Tibial nerve (tissue), 4 donors: ENCODE data around the gene NEURL4. TPM values are rescaled to one million over a fixed set of nuclear protein-coding genes. Genes with fewer than 3 reads are reported as not detected.

Source experiments
- DNase-seq, 2 donors: peaks; one replicate each; pipeline ENCODE4 v3.0.0-alpha.2; 2019; ENCODE audit warnings: low spot score in 2 of 2
- H3K27ac ChIP-seq, 4 donors: fragments of 200-600 bp; sonication (generic) in 3 of 4; one replicate each; pipeline ENCODE4 v1.5.1; 2017 to 2019; ENCODE audit warnings: mild to moderate bottlenecking in 1 of 4
- H3K27me3 ChIP-seq, 2 donors: fragments of 200-600 bp; sonication (generic) in 1 of 2; one replicate each; pipeline versions ENCODE4 v1.5.1 to v1.6.0; 2017 to 2019
- H3K36me3 ChIP-seq, 3 donors: fragments of 200-600 bp; sonication (generic); one replicate each; pipeline ENCODE4 v1.5.1; 2018 to 2019
- H3K4me1 ChIP-seq, 4 donors: fragments of 200-600 bp; sonication (generic) in 3 of 4; one replicate each; pipeline ENCODE4 v1.5.1; 2017 to 2019
- H3K4me3 ChIP-seq, 4 donors: fragments of 200-600 bp; sonication (generic) in 3 of 4; one replicate each; pipeline ENCODE4 v1.5.1; 2017 to 2019; ENCODE audit warnings: mild to moderate bottlenecking in 1 of 4, moderate library complexity in 1 of 4
- H3K9me3 ChIP-seq, 4 donors: fragments of 200-600 bp; sonication (generic) in 3 of 4; one replicate each; pipeline ENCODE4 v1.5.1; 2017 to 2019
- EP300 ChIP-seq, 2 donors: sonication (generic); formaldehyde crosslinking; IDR thresholded peaks; one replicate each; pipeline ENCODE4 v1.6.1; 2017; ENCODE audit warnings: antibody characterized with exemption in 2 of 2, mild to moderate bottlenecking in 1 of 2
- POLR2A ChIP-seq, 2 donors: fragments of 450-650 bp; IDR thresholded peaks; one replicate each; pipeline ENCODE4 v1.6.1; 2017; ENCODE audit warnings: antibody characterized with exemption in 2 of 2, mild to moderate bottlenecking in 2 of 2, moderate library complexity in 2 of 2
- WGBS, 2 donors: methylation state at CpG; one replicate each; pipeline ENCODE4 v1.1.5; 2018; 5-methylcytosine and 5-hydroxymethylcytosine counted together
- small RNA-seq: library from RNA; depleted of rRNA; stranded (forward); fragments of <200 nt; gene quantifications from one replicate; pipeline ENCODE3, GENCODE V24; 2016
- total RNA-seq, 4 donors: library from RNA; depleted of rRNA; stranded (reverse); fragments of >200 nt; gene quantifications; one replicate each; pipeline ENCODE4 v1.1.0, GENCODE V29; 2016
- TF ChIP-seq, protein P1 (sequence below), 5 experiments: fragments of 200-600 bp in 3 of 5; fragments of 450-650 bp in 2 of 5; sonication (generic) in 3 of 5; IDR thresholded peaks; one replicate each; pipeline ENCODE4 v1.5.1; 2016 to 2019; ENCODE audit warnings: antibody characterized with exemption in 5 of 5, mild to moderate bottlenecking in 3 of 5, moderate library complexity in 2 of 5

Gene NEURL4
- total RNA-seq, 4 donors from 2014 or later: 16.2 to 40.2 (median 27.5) TPM

DNA sequence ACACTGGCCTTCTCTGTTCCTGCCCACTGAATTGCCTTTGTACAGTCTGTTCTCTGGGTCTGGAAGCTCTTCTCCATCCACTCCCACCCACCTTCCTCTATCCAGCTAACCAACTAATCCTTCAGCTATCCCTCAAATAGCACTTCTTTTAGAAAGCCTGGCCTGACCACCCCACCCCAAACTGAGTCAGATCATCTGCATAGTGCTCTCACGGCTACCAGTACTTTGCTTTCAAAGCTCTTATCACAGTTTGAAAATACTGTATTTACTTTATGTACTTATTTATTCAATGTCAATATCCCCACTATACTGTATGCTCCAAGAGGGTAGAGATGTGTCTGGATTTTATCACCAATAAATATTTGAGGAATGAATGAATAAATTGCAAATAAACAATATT, 62.4 kb downstream of the NEURL4 start:
- H3K27me3 ChIP-seq: peaks cover 0 to 39% of the 10 kb centered on the region in 2 donors
- DNase-seq: no peak
- TF ChIP-seq EP300 (IDR thresholded peaks at IDR 0.05) (no peak), POLR2A (IDR thresholded peaks at IDR 0.05) (no peak)
- TF ChIP-seq, protein P1, sequence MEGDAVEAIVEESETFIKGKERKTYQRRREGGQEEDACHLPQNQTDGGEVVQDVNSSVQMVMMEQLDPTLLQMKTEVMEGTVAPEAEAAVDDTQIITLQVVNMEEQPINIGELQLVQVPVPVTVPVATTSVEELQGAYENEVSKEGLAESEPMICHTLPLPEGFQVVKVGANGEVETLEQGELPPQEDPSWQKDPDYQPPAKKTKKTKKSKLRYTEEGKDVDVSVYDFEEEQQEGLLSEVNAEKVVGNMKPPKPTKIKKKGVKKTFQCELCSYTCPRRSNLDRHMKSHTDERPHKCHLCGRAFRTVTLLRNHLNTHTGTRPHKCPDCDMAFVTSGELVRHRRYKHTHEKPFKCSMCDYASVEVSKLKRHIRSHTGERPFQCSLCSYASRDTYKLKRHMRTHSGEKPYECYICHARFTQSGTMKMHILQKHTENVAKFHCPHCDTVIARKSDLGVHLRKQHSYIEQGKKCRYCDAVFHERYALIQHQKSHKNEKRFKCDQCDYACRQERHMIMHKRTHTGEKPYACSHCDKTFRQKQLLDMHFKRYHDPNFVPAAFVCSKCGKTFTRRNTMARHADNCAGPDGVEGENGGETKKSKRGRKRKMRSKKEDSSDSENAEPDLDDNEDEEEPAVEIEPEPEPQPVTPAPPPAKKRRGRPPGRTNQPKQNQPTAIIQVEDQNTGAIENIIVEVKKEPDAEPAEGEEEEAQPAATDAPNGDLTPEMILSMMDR (IDR thresholded peaks at IDR 0.05): no peak
- no peak overlapping the region for H3K4me3 ChIP-seq
- peaks cover 0 to 21% (median 4%) of the 10 kb centered on the region in 4 donors for H3K4me1 ChIP-seq
- no peak overlapping the region for H3K27ac ChIP-seq
- no peaks in the 10 kb centered on the region for H3K9me3 ChIP-seq
- 38 to 42% methylated on average over 1 of the region's 1 CpG for WGBS, 2 donors
- H3K36me3 ChIP-seq: no peaks in the 10 kb centered on the region

Small RNAs within 50 kb of the gene (small RNA-seq; reads per million reads assigned to genes)
- not detected for gene AC026954.2
- gene RF00019: not detected

Other genes starting within 250 kb of the NEURL4 start
- 10 to 100 TPM in 2 of 4 donors, 1 to 10 TPM in 2; 2.2 to 19.8 (median 10.3) TPM for gene CLEC10A, start 249.1 kb downstream of the NEURL4 start, total RNA-seq
- gene ASGR2, start 214.5 kb downstream of the NEURL4 start, total RNA-seq: under 1 TPM in 1 of 4 donors, not detected in 3; 0.60 TPM
- gene ASGR1, start 150.0 kb downstream of the NEURL4 start, total RNA-seq: 1 to 10 TPM in 1 of 4 donors, under 1 TPM in 2, not detected in 1; 0.21 to 1.5 (median 0.59) TPM
- 10 to 100 TPM in 3 of 4 donors, 1 to 10 TPM in 1; 7.3 to 22.8 (median 16.1) TPM for gene DLG4, start 109.5 kb downstream of the NEURL4 start, total RNA-seq
- gene ACADVL, start 109.4 kb downstream of the NEURL4 start, total RNA-seq: 100 to 1,000 TPM; 565 to 850 (median 599) TPM
- gene DVL2, start 94.8 kb downstream of the NEURL4 start, total RNA-seq: 10 to 100 TPM; 41.4 to 51.2 (median 46.7) TPM
- gene PHF23, start 89.9 kb downstream of the NEURL4 start, total RNA-seq: 10 to 100 TPM; 20.3 to 29.7 (median 23.3) TPM
- gene GABARAP, start 86.9 kb downstream of the NEURL4 start, total RNA-seq: 100 to 1,000 TPM; 402 to 515 (median 456) TPM
- gene CTDNEP1, start 77.6 kb downstream of the NEURL4 start, total RNA-seq: 10 to 100 TPM; 38.5 to 82.2 (median 65.9) TPM
- gene ELP5, start 77.1 kb downstream of the NEURL4 start, total RNA-seq: 10 to 100 TPM; 21.9 to 28.7 (median 25.0) TPM
- gene CLDN7, start 66.9 kb downstream of the NEURL4 start, total RNA-seq: 1 to 10 TPM in 3 of 4 donors, not detected in 1; 2.0 to 5.9 (median 2.4) TPM
- 10 to 100 TPM in 1 of 4 donors, 1 to 10 TPM in 3; 5.2 to 20.1 (median 6.2) TPM for gene SLC2A4, start 47.6 kb downstream of the NEURL4 start, total RNA-seq
- gene YBX2, start 34.7 kb downstream of the NEURL4 start, total RNA-seq: 1 to 10 TPM in 1 of 4 donors, under 1 TPM in 3; under 0.01 to 2.1 (median 0.52) TPM
- 100 to 1,000 TPM; 106 to 278 (median 132) TPM for gene EIF5A, start 21.7 kb downstream of the NEURL4 start, total RNA-seq
- 100 to 1,000 TPM in 1 of 4 donors, 10 to 100 TPM in 3; 36.1 to 108 (median 57.3) TPM for gene GPS2, start 14.0 kb downstream of the NEURL4 start, total RNA-seq
- 10 to 100 TPM in 3 of 4 donors, 1 to 10 TPM in 1; 8.1 to 33.1 (median 11.2) TPM for gene ACAP1, start 7.2 kb upstream of the NEURL4 start, total RNA-seq
- gene KCTD11, start 22.8 kb upstream of the NEURL4 start, total RNA-seq: 10 to 100 TPM; 25.3 to 35.4 (median 28.7) TPM
- not detected for gene TMEM95, start 25.8 kb upstream of the NEURL4 start, total RNA-seq
- 1 to 10 TPM; 2.4 to 9.8 (median 6.0) TPM for gene TNK1, start 51.8 kb upstream of the NEURL4 start, total RNA-seq
- 10 to 100 TPM; 28.7 to 55.5 (median 42.9) TPM for gene PLSCR3, start 65.2 kb upstream of the NEURL4 start, total RNA-seq
- gene TMEM256, start 74.8 kb upstream of the NEURL4 start, total RNA-seq: 100 to 1,000 TPM in 2 of 4 donors, 10 to 100 TPM in 2; 88.3 to 121 (median 103) TPM
- gene NLGN2, start 78.5 kb upstream of the NEURL4 start, total RNA-seq: 10 to 100 TPM; 14.4 to 32.4 (median 23.9) TPM
- gene SPEM1, start 91.0 kb upstream of the NEURL4 start, total RNA-seq: not detected
- not detected for gene SPEM2, start 96.3 kb upstream of the NEURL4 start, total RNA-seq
- not detected for gene SPEM3, start 99.5 kb upstream of the NEURL4 start, total RNA-seq
- gene TMEM102, start 106.1 kb upstream of the NEURL4 start, total RNA-seq: 1 to 10 TPM; 1.7 to 6.6 (median 4.1) TPM
- 1 to 10 TPM; 1.5 to 3.3 (median 2.2) TPM for gene FGF11, start 110.2 kb upstream of the NEURL4 start, total RNA-seq
- 10 to 100 TPM in 3 of 4 donors, 1 to 10 TPM in 1; 6.5 to 16.0 (median 13.5) TPM for gene CHRNB1, start 115.7 kb upstream of the NEURL4 start, total RNA-seq
- gene ZBTB4, start 150.3 kb upstream of the NEURL4 start, total RNA-seq: 10 to 100 TPM; 60.5 to 64.1 (median 63.0) TPM
- not detected for gene SLC35G6, start 152.1 kb upstream of the NEURL4 start, total RNA-seq
- gene POLR2A, start 155.0 kb upstream of the NEURL4 start, total RNA-seq: 100 to 1,000 TPM in 3 of 4 donors, 10 to 100 TPM in 1; 87.0 to 163 (median 125) TPM
- gene TNFSF12, start 219.7 kb upstream of the NEURL4 start, total RNA-seq: 100 to 1,000 TPM in 2 of 4 donors, 10 to 100 TPM in 2; 59.4 to 109 (median 98.8) TPM
- gene TNFSF13, start 229.4 kb upstream of the NEURL4 start, total RNA-seq: 10 to 100 TPM; 44.7 to 93.3 (median 64.7) TPM
- gene SENP3, start 232.6 kb upstream of the NEURL4 start, total RNA-seq: 10 to 100 TPM; 54.3 to 75.4 (median 59.0) TPM